IPS-18a (cell line): Measurements from ENCODE around the gene CA12.

ENCODE experiments used
- H3K27ac ChIP-seq: one replicate; pipeline ENCODE4 v1.5.1; 2013; ENCODE audit warnings: low read length
- H3K27me3 ChIP-seq: one replicate; pipeline ENCODE4 v1.6.1; 2013; ENCODE audit warnings: mild to moderate bottlenecking, low read length; ENCODE audit not compliant: control insufficient read depth, insufficient read depth
- H3K36me3 ChIP-seq: one replicate; pipeline ENCODE4 v1.6.1; 2013; ENCODE audit warnings: low read depth, low read length; ENCODE audit not compliant: control insufficient read depth
- H3K4me1 ChIP-seq: one replicate; pipeline ENCODE4 v1.6.1; 2013; ENCODE audit warnings: low read depth, low read length; ENCODE audit not compliant: control insufficient read depth
- H3K4me3 ChIP-seq: one replicate; pipeline ENCODE4 v1.5.1; 2013; ENCODE audit warnings: low read length
- H3K9ac ChIP-seq: one replicate; pipeline ENCODE4 v1.6.1; 2013; ENCODE audit warnings: mild to moderate bottlenecking, low read length, moderate library complexity
- H3K9me3 ChIP-seq: one replicate; pipeline ENCODE4 v1.6.1; 2013; ENCODE audit warnings: low read depth, low read length; ENCODE audit not compliant: control insufficient read depth

The CA12 gene

GRCh38 chr15:63291507-63291906, 90.1 kb downstream of the CA12 start:
- no peaks in the 10 kb centered on the region for H3K4me1 ChIP-seq
- no peaks in the 10 kb centered on the region for H3K36me3 ChIP-seq
- no peaks in the 10 kb centered on the region for H3K9me3 ChIP-seq
- H3K9ac ChIP-seq: no peak overlapping the region
- H3K27ac ChIP-seq: no peak overlapping the region
- no peaks in the 10 kb centered on the region for H3K27me3 ChIP-seq
- no peak overlapping the region for H3K4me3 ChIP-seq

- Histone ChIP-seq H3K4me1 (no peaks in the 10 kb centered on the region), H3K36me3 (no peaks in the 10 kb centered on the region), H3K9ac (no peak overlapping the region), H3K4me3 (no peak overlapping the region), H3K27me3 (no peaks in the 10 kb centered on the region), H3K9me3 (no peaks in the 10 kb centered on the region), H3K27ac (no peak overlapping the region)
These were observed 92.8 kb downstream of the CA12 start for GRCh38 chr15:63288778-63289378.

- Histone ChIP-seq H3K4me1 (no peaks in the 10 kb centered on the region), H3K4me3 (no peak overlapping the region), H3K27ac (no peak overlapping the region), H3K36me3 (no peaks in the 10 kb centered on the region), H3K9ac (no peak overlapping the region), H3K9me3 (no peaks in the 10 kb centered on the region), H3K27me3 (no peaks in the 10 kb centered on the region)
These were observed 93.3 kb downstream of the CA12 start for GRCh38 chr15:63288342-63288741.

- H3K4me3 ChIP-seq: no peak overlapping the region
- H3K27ac ChIP-seq: no peak overlapping the region
- no peak overlapping the region for H3K9ac ChIP-seq
- H3K9me3 ChIP-seq: no peaks in the 10 kb centered on the region
- H3K27me3 ChIP-seq: no peaks in the 10 kb centered on the region
- no peaks in the 10 kb centered on the region for H3K4me1 ChIP-seq
- H3K36me3 ChIP-seq: no peaks in the 10 kb centered on the region
These were observed 94.5 kb downstream of the CA12 start for GRCh38 chr15:63287109-63287508.

- Histone ChIP-seq H3K9ac (no peak overlapping the region), H3K4me3 (no peak overlapping the region), H3K27me3 (no peaks in the 10 kb centered on the region), H3K4me1 (no peaks in the 10 kb centered on the region), H3K27ac (no peak overlapping the region), H3K9me3 (no peaks in the 10 kb centered on the region), H3K36me3 (no peaks in the 10 kb centered on the region)
These were observed 97.3 kb downstream of the CA12 start for GRCh38 chr15:63284335-63284734.

- H3K4me1 ChIP-seq: no peaks in the 10 kb centered on the region
- H3K4me3 ChIP-seq: no peak overlapping the region
- no peak overlapping the region for H3K27ac ChIP-seq
- H3K36me3 ChIP-seq: no peaks in the 10 kb centered on the region
- H3K27me3 ChIP-seq: peaks cover 7% of the 10 kb centered on the region
- no peak overlapping the region for H3K9ac ChIP-seq
- H3K9me3 ChIP-seq: no peaks in the 10 kb centered on the region
These were observed 98.5 kb downstream of the CA12 start for GRCh38 chr15:63283126-63283525.

GRCh38 chr15:63277893-63278456, 103.7 kb downstream of the CA12 start:
- peak overlapping the region; percentile 70 for H3K4me3 ChIP-seq
- peak overlapping the region; percentile 62 for H3K9ac ChIP-seq
- H3K27ac ChIP-seq: no peak overlapping the region

GRCh38 chr15:63277038-63277892, 104.4 kb downstream of the CA12 start, which contains the start of gene APH1B:
APH1B (plus strand) TSS chr15:63277605; CDS start chr15:63277624, 19 bp downstream.
- Histone ChIP-seq H3K36me3 (no peaks in the 10 kb centered on the region), H3K27me3 (peaks cover 15% of the 10 kb centered on the region), H3K9me3 (no peaks in the 10 kb centered on the region), H3K4me3 (peak within 1 kb of the TSS; percentile 73), H3K9ac (peak within 1 kb of the TSS; percentile 69), H3K4me1 (no peaks in the 10 kb centered on the region), H3K27ac (peak within 1 kb of the TSS; percentile 32)

More at GRCh38 chr15:63277893-63278456, 103.7 kb downstream of the CA12 start:
- peaks cover 15% of the 10 kb centered on the region for H3K27me3 ChIP-seq
- H3K4me1 ChIP-seq: no peaks in the 10 kb centered on the region
- H3K9me3 ChIP-seq: no peaks in the 10 kb centered on the region
- no peaks in the 10 kb centered on the region for H3K36me3 ChIP-seq

- H3K4me3 ChIP-seq: peak overlapping the region; percentile 73
- no peaks in the 10 kb centered on the region for H3K9me3 ChIP-seq
- H3K9ac ChIP-seq: peak overlapping the region; percentile 69
- H3K4me1 ChIP-seq: no peaks in the 10 kb centered on the region
- no peaks in the 10 kb centered on the region for H3K36me3 ChIP-seq
- H3K27ac ChIP-seq: peak overlapping the region; percentile 32
- H3K27me3 ChIP-seq: peaks cover 15% of the 10 kb centered on the region
These were observed 105.2 kb downstream of the CA12 start for GRCh38 chr15:63276342-63277037.

GRCh38 chr15:63274427-63274826, 107.2 kb downstream of the CA12 start:
- no peaks in the 10 kb centered on the region for H3K9me3 ChIP-seq
- H3K27ac ChIP-seq: no peak overlapping the region
- no peak overlapping the region for H3K9ac ChIP-seq
- H3K27me3 ChIP-seq: peaks cover 15% of the 10 kb centered on the region
- H3K36me3 ChIP-seq: no peaks in the 10 kb centered on the region
- no peaks in the 10 kb centered on the region for H3K4me1 ChIP-seq
- H3K4me3 ChIP-seq: no peak overlapping the region
